Thymus (tissue), 11 donors: Measurements from ENCODE around the gene C4A. TPM values are rescaled to one million over a fixed set of nuclear protein-coding genes. Genes with fewer than 3 reads are reported as not detected.
A peak's percentile ranks its signal among the peaks of the same experiment; 100 is the strongest.
"Not testable (repeated sequence)": the region's sequence is repeated elsewhere in the genome, so short reads cannot be mapped to it uniquely, and the experiment has no call there.

Source experiments
- DNase-seq, 9 donors: peaks; one replicate each; pipeline ENCODE4 v3.0.0-alpha.2; 2013; ENCODE audit warnings: low spot score in 9 of 9, low read depth in 6 of 9, missing footprints in 1 of 9
- H3K27ac ChIP-seq, 2 donors: one replicate each; pipeline ENCODE4 v1.5.1; 2013; ENCODE audit warnings: control low read depth in 1 of 2, low read depth in 1 of 2, low read length in 1 of 2, mild to moderate bottlenecking in 1 of 2, moderate library complexity in 1 of 2
- H3K27me3 ChIP-seq, 2 donors: one replicate each; pipeline ENCODE4 v1.5.1; 2013; ENCODE audit warnings: low read length in 1 of 2; ENCODE audit not compliant: control insufficient read depth in 2 of 2, insufficient read depth in 1 of 2
- H3K36me3 ChIP-seq, 2 donors: one replicate each; pipeline ENCODE4 v1.5.1; 2013; ENCODE audit warnings: low read length in 1 of 2, mild to moderate bottlenecking in 1 of 2, moderate library complexity in 1 of 2; ENCODE audit not compliant: control insufficient read depth in 2 of 2, insufficient read depth in 2 of 2
- H3K4me1 ChIP-seq, 2 donors: one replicate each; pipeline ENCODE4 v1.5.1; 2013; ENCODE audit warnings: low read length in 2 of 2; ENCODE audit not compliant: control insufficient read depth in 2 of 2, insufficient read depth in 2 of 2
- H3K4me3 ChIP-seq, 2 donors: one replicate each; pipeline ENCODE4 v1.5.1; 2013; ENCODE audit warnings: low read length in 2 of 2, control low read depth in 1 of 2, mild to moderate bottlenecking in 1 of 2
- H3K9me3 ChIP-seq, 2 donors: one replicate each; pipeline ENCODE4 v1.5.1; 2013; ENCODE audit warnings: low read length in 1 of 2, mild to moderate bottlenecking in 1 of 2; ENCODE audit not compliant: control insufficient read depth in 2 of 2, insufficient read depth in 1 of 2
- WGBS: extraction: QIAGEN DNeasy Blood & Tissue Kit; methylation state at CpG from one replicate; pipeline ENCODE4 v1.1.7; 2013; 5-methylcytosine and 5-hydroxymethylcytosine counted together
- polyA plus RNA-seq: library from polyadenylated mRNA; stranded (reverse); fragments of 200-250 nt; gene quantifications from one replicate; pipeline ENCODE4 v1.2.3, GENCODE V29; 2013
- total RNA-seq: library from RNA; stranded (reverse); fragments of 120-200 nt; gene quantifications from one replicate; pipeline ENCODE4 v1.2.4, GENCODE V29; 2013
- donor health status: healthy.

C4A gene
- total and polyA plus RNA-seq, 2 donors, result 43.2 to 206 TPM

- not testable (repeated sequence) for H3K9me3 ChIP-seq, H3K4me1 ChIP-seq, H3K27ac ChIP-seq, H3K4me3 ChIP-seq, H3K27me3 ChIP-seq, DNase-seq, H3K36me3 ChIP-seq
- 85% methylated on average over 6 of the region's 13 CpGs for WGBS
Observed at GRCh38 chr6:32041050-32041321, 59.1 kb downstream of the C4A start.

GRCh38 chr6:32041385-32041784, 59.5 kb downstream of the C4A start:
- not testable (repeated sequence) for H3K4me3 ChIP-seq, H3K36me3 ChIP-seq, H3K9me3 ChIP-seq, H3K27ac ChIP-seq, H3K27me3 ChIP-seq, DNase-seq, H3K4me1 ChIP-seq
- 71% methylated on average over 5 of the region's 10 CpGs for WGBS

- WGBS, result 96% methylated on average over 14 of the region's 15 CpGs
- not testable (repeated sequence) for H3K27me3 ChIP-seq, H3K27ac ChIP-seq, H3K4me1 ChIP-seq, H3K4me3 ChIP-seq, DNase-seq, H3K36me3 ChIP-seq, H3K9me3 ChIP-seq
Observed at GRCh38 chr6:32042276-32042675, 60.4 kb downstream of the C4A start.

DNA sequence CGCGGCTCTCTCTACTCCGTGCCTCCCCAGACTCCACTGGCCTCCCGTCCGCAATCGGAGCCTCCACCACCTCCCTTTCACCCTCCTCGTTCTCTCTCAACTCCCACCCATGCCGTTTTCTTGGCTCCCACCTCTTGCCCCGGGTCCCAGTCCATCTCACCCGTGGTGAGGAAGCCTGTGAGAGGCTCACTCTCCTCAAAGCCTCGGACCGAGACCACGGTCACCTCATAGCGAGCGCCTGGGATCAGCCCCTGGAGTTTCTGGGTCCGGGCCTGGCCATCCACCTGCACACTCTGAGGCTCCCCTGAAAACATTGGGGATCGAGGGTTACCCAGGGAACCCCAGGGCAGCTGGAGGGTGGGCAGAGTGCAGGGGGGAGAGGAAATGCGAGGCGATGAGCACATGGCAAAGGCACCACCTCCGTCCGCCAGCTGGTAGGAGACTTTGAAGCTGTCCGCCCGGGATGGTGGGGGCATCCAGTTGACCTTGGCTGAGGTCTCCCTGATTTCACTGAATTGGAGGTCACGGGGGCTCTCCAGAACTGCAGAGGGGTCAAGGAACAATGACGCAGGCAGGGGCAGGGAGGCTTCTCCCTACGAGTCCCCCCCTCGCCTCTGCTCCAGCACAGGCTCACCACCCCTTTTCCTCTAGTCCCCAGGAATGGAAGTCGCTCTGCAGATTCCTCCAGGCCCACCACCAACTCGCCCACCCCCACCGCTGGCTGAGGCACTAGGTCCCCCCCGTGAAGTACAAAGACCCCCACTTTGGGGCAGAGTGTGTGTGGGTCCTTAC, 61.9 kb downstream of the C4A start:
- H3K27me3 ChIP-seq, H3K4me3 ChIP-seq, DNase-seq, H3K36me3 ChIP-seq, H3K27ac ChIP-seq, H3K9me3 ChIP-seq, H3K4me1 ChIP-seq: not testable (repeated sequence)
- 96% methylated on average over 18 of the region's 31 CpGs for WGBS

DNA sequence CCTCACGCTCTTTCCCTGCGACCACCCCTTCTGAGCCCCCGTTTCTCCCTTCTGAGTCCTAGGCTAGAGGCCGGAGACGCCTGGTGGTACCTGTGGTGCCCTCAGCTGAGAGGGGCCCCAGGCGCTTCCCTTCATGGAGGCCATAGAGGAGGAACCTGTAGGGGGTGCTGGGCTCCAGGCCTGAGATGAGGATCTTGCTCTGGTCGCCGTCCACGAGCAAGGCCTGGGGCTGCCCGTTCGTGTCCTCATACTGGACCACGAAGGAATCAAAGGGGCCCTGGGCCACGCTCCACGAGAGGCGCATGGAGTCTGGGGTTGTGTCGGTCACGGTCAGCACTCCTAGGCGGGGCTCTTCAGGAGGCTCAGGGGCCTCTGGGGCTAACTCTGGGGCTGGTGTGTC, 63.1 kb downstream of the C4A start:
- whole genome bisulfite sequencing, result 96% methylated on average over 13 of the region's 18 CpGs
- not testable (repeated sequence) for H3K9me3 ChIP-seq, H3K4me3 ChIP-seq, DNase-seq, H3K36me3 ChIP-seq, H3K27me3 ChIP-seq, H3K27ac ChIP-seq, H3K4me1 ChIP-seq

GRCh38 chr6:32045811-32046449, 64.1 kb downstream of the C4A start:
- peak overlapping the region in 1 of 2 donors; percentile 26 for H3K27ac ChIP-seq

DNA sequence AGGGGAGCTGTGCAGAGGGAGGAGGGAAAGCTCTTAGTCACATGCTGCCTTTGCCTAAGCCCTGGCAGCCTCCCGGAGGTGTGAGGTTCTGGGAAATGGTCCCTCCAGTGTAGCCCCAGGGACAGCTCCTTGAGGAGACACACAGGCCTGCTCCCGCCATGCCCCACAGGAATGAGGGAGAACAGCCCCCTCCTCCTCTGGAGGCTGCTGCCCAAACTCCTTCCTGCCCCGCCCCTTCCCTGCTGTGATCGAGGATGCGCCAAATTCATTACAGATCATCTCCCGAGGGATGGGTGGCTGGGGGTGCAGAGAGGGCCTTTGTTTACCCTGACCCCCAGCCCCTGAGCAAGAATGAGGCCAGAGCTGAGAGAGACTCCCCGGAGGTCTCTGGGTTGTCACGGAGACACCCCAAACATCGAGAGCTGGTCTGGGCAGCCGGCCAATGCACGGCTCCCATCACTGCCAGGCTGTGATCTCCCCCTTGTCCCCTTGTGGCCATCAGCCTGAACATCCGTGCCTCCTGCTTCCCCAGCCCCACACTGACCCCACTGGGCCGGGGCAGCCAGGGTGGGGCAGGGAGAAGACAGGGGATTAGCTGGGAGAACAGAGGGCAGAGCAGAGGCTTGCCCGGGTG, 64.7 kb downstream of the C4A start:
- Histone ChIP-seq H3K27me3 (peaks cover 0 to 3% of the 10 kb centered on the region in 2 donors), H3K27ac (no peak overlapping the region), H3K9me3 (no peaks in the 10 kb centered on the region), H3K4me1 (no peaks in the 10 kb centered on the region), H3K36me3 (no peaks in the 10 kb centered on the region), H3K4me3 (no peak overlapping the region)
- no peak for DNase-seq
- 83% methylated on average over 14 of the region's 14 CpGs for WGBS

More at GRCh38 chr6:32045811-32046449, 64.1 kb downstream of the C4A start:
- Histone ChIP-seq H3K9me3 (no peaks in the 10 kb centered on the region), H3K36me3 (no peaks in the 10 kb centered on the region), H3K4me1 (no peaks in the 10 kb centered on the region), H3K27me3 (peaks cover 0 to 3% of the 10 kb centered on the region in 2 donors), H3K4me3 (no peak overlapping the region)
- 92% methylated on average over 22 of the region's 22 CpGs for WGBS
- no peak for DNase-seq

- Histone ChIP-seq H3K36me3 (no peaks in the 10 kb centered on the region), H3K27ac (no peak overlapping the region), H3K4me1 (no peaks in the 10 kb centered on the region), H3K4me3 (no peak overlapping the region), H3K9me3 (no peaks in the 10 kb centered on the region), H3K27me3 (peaks cover 0 to 3% of the 10 kb centered on the region in 2 donors)
- WGBS, result 92% methylated on average over 11 of the region's 11 CpGs
- no peak for DNase-seq
Observed at GRCh38 chr6:32047084-32047478, 65.2 kb downstream of the C4A start.

GRCh38 chr6:32047539-32047854, 65.6 kb downstream of the C4A start:
- 87% methylated on average over 6 of the region's 6 CpGs for WGBS
- no peak for DNase-seq
- Histone ChIP-seq H3K4me3 (no peak overlapping the region), H3K36me3 (no peaks in the 10 kb centered on the region), H3K4me1 (no peaks in the 10 kb centered on the region), H3K27me3 (peaks cover 0 to 3% of the 10 kb centered on the region in 2 donors), H3K27ac (no peak overlapping the region), H3K9me3 (no peaks in the 10 kb centered on the region)
